HL-60 (cell line): ENCODE data around the gene SPEN.

Experiments
- DNase-seq, 2 experiments: peaks; one replicate each; pipeline ENCODE4 v3.0.0-alpha.2; 2010 to 2020; ENCODE audit warnings: low read depth in 1 of 2, low spot score in 1 of 2
- H3K27ac ChIP-seq: fragments of 250-450 bp; sonication (Bioruptor Pico); replicated peaks from 2 replicates; pipeline ENCODE4 v1.5.1; 2020; ENCODE audit warnings: mild to moderate bottlenecking, moderate library complexity
- H3K27me3 ChIP-seq: fragments of 250-450 bp; sonication (Bioruptor Pico); 2 replicates; pipeline ENCODE4 v1.5.1; 2021; ENCODE audit warnings: mild to moderate bottlenecking, moderate library complexity; ENCODE audit not compliant: insufficient read depth, poor library complexity, severe bottlenecking
- H3K4me3 ChIP-seq: replicated peaks from 2 replicates; pipeline ENCODE4 v1.5.1; 2011; ENCODE audit warnings: mild to moderate bottlenecking, control low read depth, low read length; ENCODE audit not compliant: insufficient read depth
- CTCF ChIP-seq: IDR thresholded peaks from one replicate; pipeline ENCODE4 v1.5.1; 2011; ENCODE audit warnings: low read length, control low read depth, inconsistent platforms; ENCODE audit not compliant: insufficient read depth
- GABPA ChIP-seq: IDR thresholded peaks from 2 replicates; pipeline ENCODE4 v1.6.1; 2012; ENCODE audit warnings: low read depth
- POLR2AphosphoS5 ChIP-seq: IDR thresholded peaks from 2 replicates; pipeline ENCODE4 v1.6.1; 2012; ENCODE audit warnings: low read depth
- REST ChIP-seq: IDR thresholded peaks from 2 replicates; pipeline ENCODE4 v1.6.1; 2012; ENCODE audit warnings: low read depth; ENCODE audit not compliant: insufficient replicate concordance
- SPI1 ChIP-seq: IDR thresholded peaks from 2 replicates; pipeline ENCODE4 v1.6.1; 2012; ENCODE audit warnings: low read depth, mild to moderate bottlenecking, borderline replicate concordance

Gene SPEN

GRCh38 chr1:15810073-15810472 is 37.4 kb upstream of the SPEN start:
- TF ChIP-seq CTCF = no peak
- no peak for TF ChIP-seq REST
- TF ChIP-seq SPI1 = no peak
- TF ChIP-seq POLR2AphosphoS5 = no peak
- TF ChIP-seq GABPA = no peak
- DNase-seq = no peak
- no peak overlapping the region for H3K27ac ChIP-seq
- no peaks in the 10 kb centered on the region for H3K27me3 ChIP-seq
- H3K4me3 ChIP-seq = no peak overlapping the region

- Histone ChIP-seq H3K27ac (no peak overlapping the region), H3K27me3 (no peaks in the 10 kb centered on the region), H3K4me3 (no peak overlapping the region)
- DNase-seq = no peak
- TF ChIP-seq CTCF (no peak), SPI1 (no peak), REST (no peak), POLR2AphosphoS5 (no peak), GABPA (no peak)
Observed at GRCh38 chr1:15816674-15817073, 30.8 kb upstream of the SPEN start.

- TF ChIP-seq CTCF = no peak
- no peak for TF ChIP-seq REST
- TF ChIP-seq GABPA = no peak
- TF ChIP-seq SPI1 = no peak
- no peak for TF ChIP-seq POLR2AphosphoS5
- Histone ChIP-seq H3K27ac (no peak overlapping the region), H3K4me3 (no peak overlapping the region), H3K27me3 (no peaks in the 10 kb centered on the region)
- DNase-seq = no peak
Observed at GRCh38 chr1:15820478-15820877, 27.0 kb upstream of the SPEN start.
